ENCODE results near the gene SIX2. TPM values are rescaled to one million over a fixed set of nuclear protein-coding genes. Genes with fewer than 3 reads are reported as not detected.

The SIX2 gene
- total RNA-seq, 1 experiment from 2014 or later, result 1.9 TPM

GRCh38 chr2:45008296-45009129 lies 739 bp downstream of the SIX2 start:
- H3K4me1 ChIP-seq, result no peaks in the 10 kb centered on the region; the same call in 1 of the 2 replicates
- peaks cover 2% of the 10 kb centered on the region for H3K27me3 ChIP-seq (replicated peaks; ENCODE audit: control insufficient read depth, insufficient read depth, low read length)
- no peaks in the 10 kb centered on the region for H3K36me3 Mint-ChIP-seq (ENCODE audit: insufficient read depth, unreplicated experiment)
- ChIA-PET CTCF (interaction anchor here (0.6 to 1.1 kb wide), 2 partner anchors 43 to 53 kb away, joined by 3 read pairs; no protein-coding TSS in a partner anchor), POLR2A (no interaction called here)
- H3K9me3 Mint-ChIP-seq (ENCODE audit: unreplicated experiment), result no peaks in the 10 kb centered on the region
- intact Hi-C loops (cut with micrococcal nuclease; ENCODE audit: unreplicated experiment), result no loop called here
- no peak for DNase-seq
- H3K4me1 Mint-ChIP-seq (ENCODE audit: low read depth, unreplicated experiment), result no peaks in the 10 kb centered on the region
- no TSS peak for BruUV-seq (replicated peaks)
- TF ChIP-seq CTCF (IDR thresholded peaks at IDR 0.05; ENCODE audit: insufficient read depth in 1 of 2, low read depth in 1 of 2, low read length in 1 of 2, severe bottlenecking in 1 of 2, unreplicated experiment in 1 of 2), result no peak
- no peaks in the 10 kb centered on the region for H3K36me3 ChIP-seq (ENCODE audit: control insufficient read depth, insufficient read depth, low read length)
- peak overlapping the region; percentile 94 for H3K4me3 Mint-ChIP-seq (ENCODE audit: unreplicated experiment)
- H3K4me3 ChIP-seq (ENCODE audit: low read depth, low read length), result peak overlapping the region; percentile 43
- H3K27me3 Mint-ChIP-seq (ENCODE audit: insufficient read depth, unreplicated experiment), result peaks cover 20% of the 10 kb centered on the region
- no peaks in the 10 kb centered on the region for H3K9me3 ChIP-seq
- H3K27ac Mint-ChIP-seq (ENCODE audit: unreplicated experiment), result peak overlapping the region; percentile 76

- BruUV-seq (replicated peaks), result no TSS peak
- no peak for DNase-seq
- ChIA-PET POLR2A (no interaction called here), CTCF (no interaction called here)
- Mint-ChIP-seq H3K4me3 (ENCODE audit: unreplicated experiment) (peak overlapping the region; percentile 94), H3K9me3 (ENCODE audit: unreplicated experiment) (no peaks in the 10 kb centered on the region), H3K27ac (ENCODE audit: unreplicated experiment) (no peak overlapping the region), H3K27me3 (ENCODE audit: insufficient read depth, unreplicated experiment) (peaks cover 19% of the 10 kb centered on the region), H3K4me1 (ENCODE audit: low read depth, unreplicated experiment) (no peaks in the 10 kb centered on the region), H3K36me3 (ENCODE audit: insufficient read depth, unreplicated experiment) (no peaks in the 10 kb centered on the region)
- Histone ChIP-seq H3K36me3 (ENCODE audit: control insufficient read depth, insufficient read depth, low read length) (no peaks in the 10 kb centered on the region), H3K9me3 (no peaks in the 10 kb centered on the region), H3K27me3 (replicated peaks; ENCODE audit: control insufficient read depth, insufficient read depth, low read length) (peaks cover 2% of the 10 kb centered on the region), H3K4me3 (ENCODE audit: low read depth, low read length) (no peak overlapping the region), H3K4me1 (no peaks in the 10 kb centered on the region; the same call in 1 of the 2 replicates)
- intact Hi-C loops (cut with micrococcal nuclease; ENCODE audit: unreplicated experiment), result no loop called here
- TF ChIP-seq CTCF (IDR thresholded peaks at IDR 0.05; ENCODE audit: insufficient read depth in 1 of 2, low read depth in 1 of 2, low read length in 1 of 2, severe bottlenecking in 1 of 2, unreplicated experiment in 1 of 2), result no peak
Measured at GRCh38 chr2:45007961-45008295, 1.3 kb downstream of the SIX2 start.

GRCh38 chr2:45006942-45007287 lies 2.3 kb downstream of the SIX2 start:
- TF ChIP-seq CTCF (IDR thresholded peaks at IDR 0.05; ENCODE audit: insufficient read depth in 1 of 2, low read depth in 1 of 2, low read length in 1 of 2, severe bottlenecking in 1 of 2, unreplicated experiment in 1 of 2), result no peak
- DNase-seq, result no peak
- no peak overlapping the region for H3K27ac Mint-ChIP-seq (ENCODE audit: unreplicated experiment)
- H3K4me3 Mint-ChIP-seq (ENCODE audit: unreplicated experiment), result no peak overlapping the region
- no peaks in the 10 kb centered on the region; the same call in 1 of the 2 replicates for H3K4me1 ChIP-seq
- no peaks in the 10 kb centered on the region for H3K9me3 Mint-ChIP-seq (ENCODE audit: unreplicated experiment)
- no peaks in the 10 kb centered on the region for H3K4me1 Mint-ChIP-seq (ENCODE audit: low read depth, unreplicated experiment)
- H3K4me3 ChIP-seq (ENCODE audit: low read depth, low read length), result no peak overlapping the region
- no TSS peak for BruUV-seq (replicated peaks)
- no peaks in the 10 kb centered on the region for H3K36me3 ChIP-seq (ENCODE audit: control insufficient read depth, insufficient read depth, low read length)
- intact Hi-C loops (cut with micrococcal nuclease; ENCODE audit: unreplicated experiment), result no loop called here
- CTCF ChIA-PET, result no interaction called here
- H3K9me3 ChIP-seq, result no peaks in the 10 kb centered on the region
- POLR2A ChIA-PET, result no interaction called here
- no peaks in the 10 kb centered on the region for H3K36me3 Mint-ChIP-seq (ENCODE audit: insufficient read depth, unreplicated experiment)
- H3K27me3 Mint-ChIP-seq (ENCODE audit: insufficient read depth, unreplicated experiment), result peaks cover 13% of the 10 kb centered on the region
- H3K27me3 ChIP-seq (replicated peaks; ENCODE audit: control insufficient read depth, insufficient read depth, low read length), result peaks cover 2% of the 10 kb centered on the region

Measured in Caco-2 (cell line).